Trophoblast cell (in vitro differentiated cells and primary cell): ENCODE results near the gene TMC3.
"Not testable (repeated sequence)": the region's sequence is repeated elsewhere in the genome, so short reads cannot be mapped to it uniquely, and the experiment has no call there.

Experiments
- DNase-seq, 2 donors: peaks; one replicate each; pipeline ENCODE4 v3.0.0-alpha.2; 2016
- H2AFZ ChIP-seq: 2 replicates; pipeline ENCODE4 v1.6.1; 2013; ENCODE audit warnings: low read length, moderate library complexity, mild to moderate bottlenecking; ENCODE audit not compliant: insufficient read depth, poor library complexity
- H2AK5ac ChIP-seq: 2 replicates; pipeline ENCODE4 v1.6.1; 2013; ENCODE audit warnings: mild to moderate bottlenecking, low read length
- H2BK120ac ChIP-seq: 2 replicates; pipeline ENCODE4 v1.6.1; 2013; ENCODE audit warnings: low read length, mild to moderate bottlenecking, moderate library complexity; ENCODE audit not compliant: insufficient read depth, poor library complexity
- H2BK12ac ChIP-seq: 2 replicates; pipeline ENCODE4 v1.6.1; 2013; ENCODE audit warnings: mild to moderate bottlenecking, low read length, moderate library complexity
- H2BK5ac ChIP-seq: 2 replicates; pipeline ENCODE4 v1.6.1; 2013; ENCODE audit warnings: low read length, low read depth, moderate library complexity, mild to moderate bottlenecking; ENCODE audit not compliant: poor library complexity
- H3K14ac ChIP-seq: 2 replicates; pipeline ENCODE4 v1.6.1; 2013; ENCODE audit warnings: mild to moderate bottlenecking, low read length
- H3K18ac ChIP-seq: 2 replicates; pipeline ENCODE4 v1.6.1; 2013; ENCODE audit warnings: mild to moderate bottlenecking, low read length
- H3K23ac ChIP-seq: 2 replicates; pipeline ENCODE4 v1.6.1; 2013; ENCODE audit warnings: low read length
- H3K27ac ChIP-seq: 2 replicates; pipeline ENCODE4 v1.5.1; 2013; ENCODE audit warnings: low read depth, mild to moderate bottlenecking, inconsistent platforms, low read length, moderate library complexity
- H3K27me3 ChIP-seq: 2 replicates; pipeline ENCODE4 v1.6.1; 2013; ENCODE audit warnings: inconsistent platforms, mild to moderate bottlenecking, low read length, moderate library complexity; ENCODE audit not compliant: insufficient read depth
- H3K36me3 ChIP-seq, 2 experiments: 1 replicate in 1 of 2; 2 replicates in 1 of 2; pipeline ENCODE4 v1.6.1; 2013; ENCODE audit warnings: low read length in 2 of 2, mild to moderate bottlenecking in 2 of 2, moderate library complexity in 1 of 2; ENCODE audit not compliant: insufficient read depth in 2 of 2, control insufficient read depth in 1 of 2
- H3K4ac ChIP-seq: 2 replicates; pipeline ENCODE4 v1.6.1; 2013; ENCODE audit warnings: low read depth, mild to moderate bottlenecking, low read length, moderate library complexity
- H3K4me1 ChIP-seq, 2 experiments: 1 replicate in 1 of 2; 2 replicates in 1 of 2; pipeline ENCODE4 v1.6.1; 2013; ENCODE audit warnings: low read length in 2 of 2, mild to moderate bottlenecking in 2 of 2, moderate library complexity in 1 of 2; ENCODE audit not compliant: insufficient read depth in 2 of 2, control insufficient read depth in 1 of 2
- H3K4me2 ChIP-seq: 2 replicates; pipeline ENCODE4 v1.6.1; 2013; ENCODE audit warnings: inconsistent platforms, mild to moderate bottlenecking, low read length, moderate library complexity
- H3K4me3 ChIP-seq: 2 replicates; pipeline ENCODE4 v1.5.1; 2013; ENCODE audit warnings: mild to moderate bottlenecking, low read depth, low read length, inconsistent platforms
- H3K79me1 ChIP-seq: one replicate; pipeline ENCODE4 v1.6.1; 2013; ENCODE audit warnings: low read length
- H3K79me2 ChIP-seq: 2 replicates; pipeline ENCODE4 v1.6.1; 2013; ENCODE audit warnings: low read length, mild to moderate bottlenecking; ENCODE audit not compliant: control insufficient read depth, insufficient read depth, poor library complexity
- H3K9ac ChIP-seq: 2 replicates; pipeline ENCODE4 v1.6.1; 2013; ENCODE audit warnings: mild to moderate bottlenecking, low read length
- H3K9me3 ChIP-seq: 2 replicates; pipeline ENCODE4 v1.6.1; 2013; ENCODE audit warnings: low read depth, mild to moderate bottlenecking, control low read depth, inconsistent platforms, low read length; ENCODE audit not compliant: insufficient read depth
- H4K12ac ChIP-seq: 2 replicates; pipeline ENCODE4 v1.6.1; 2013; ENCODE audit warnings: low read depth, mild to moderate bottlenecking, low read length, moderate library complexity
- H4K8ac ChIP-seq: 2 replicates; pipeline ENCODE4 v1.6.1; 2013; ENCODE audit warnings: low read depth, mild to moderate bottlenecking, low read length, moderate library complexity
- H4K91ac ChIP-seq: one replicate; pipeline ENCODE4 v1.6.1; 2013; ENCODE audit warnings: low read depth, mild to moderate bottlenecking, low read length, moderate library complexity
- WGBS: extraction: QIAGEN DNeasy Blood & Tissue Kit; methylation state at CpG from one replicate; pipeline ENCODE4 v1.1.7; 2013; ENCODE audit warnings: missing lambda C conversion rate; ENCODE audit not compliant: insufficient read length, insufficient coverage; ENCODE audit errors: extremely low coverage; 5-methylcytosine and 5-hydroxymethylcytosine counted together

The TMC3 gene

GRCh38 chr15:81418444-81418843 lies 44.4 kb upstream of the TMC3 start:
- H2AFZ ChIP-seq: no peak overlapping the region
- H2BK12ac ChIP-seq: no peak overlapping the region
- H2BK5ac ChIP-seq: no peak overlapping the region
- H3K14ac ChIP-seq: no peak overlapping the region
- no peaks in the 10 kb centered on the region for H3K79me2 ChIP-seq
- no peaks in the 10 kb centered on the region for H3K27me3 ChIP-seq
- H3K9me3 ChIP-seq: peaks cover 4% of the 10 kb centered on the region
- DNase-seq: no peak
- no peaks in the 10 kb centered on the region for H3K79me1 ChIP-seq
- H3K9ac ChIP-seq: no peak overlapping the region
- WGBS: no CpG with 5 or more reads among the region's 7 CpGs
- no peak overlapping the region for H2AK5ac ChIP-seq
- no peak overlapping the region for H4K12ac ChIP-seq
- H3K18ac ChIP-seq: no peak overlapping the region
- H4K8ac ChIP-seq: no peak overlapping the region
- H4K91ac ChIP-seq: no peak overlapping the region
- no peaks in the 10 kb centered on the region for H3K4me1 ChIP-seq
- H3K23ac ChIP-seq: no peak overlapping the region
- no peak overlapping the region for H3K4me2 ChIP-seq
- no peak overlapping the region for H3K4ac ChIP-seq
- no peak overlapping the region for H3K27ac ChIP-seq
- H2BK120ac ChIP-seq: no peak overlapping the region
- H3K4me3 ChIP-seq: no peak overlapping the region
- H3K36me3 ChIP-seq: no peaks in the 10 kb centered on the region

GRCh38 chr15:81414274-81414968 lies 40.4 kb upstream of the TMC3 start:
- no CpG with 5 or more reads among the region's 12 CpGs for WGBS
- H3K79me1 ChIP-seq, H3K4me3 ChIP-seq, H3K9ac ChIP-seq, H3K4ac ChIP-seq, H3K79me2 ChIP-seq, H3K27ac ChIP-seq, H3K36me3 ChIP-seq, DNase-seq, H4K8ac ChIP-seq, H3K14ac ChIP-seq, H2AFZ ChIP-seq, H2BK12ac ChIP-seq, H3K4me1 ChIP-seq, H2AK5ac ChIP-seq, H3K23ac ChIP-seq, H4K12ac ChIP-seq, H4K91ac ChIP-seq, H3K9me3 ChIP-seq, H2BK5ac ChIP-seq, H3K18ac ChIP-seq, H2BK120ac ChIP-seq, H3K4me2 ChIP-seq, H3K27me3 ChIP-seq: not testable (repeated sequence)

GRCh38 chr15:81413851-81414250 lies 39.8 kb upstream of the TMC3 start:
- Histone ChIP-seq H3K9ac (no peak overlapping the region), H2AFZ (no peak overlapping the region), H3K4ac (no peak overlapping the region), H3K4me3 (no peak overlapping the region), H2BK12ac (no peak overlapping the region), H3K79me2 (no peaks in the 10 kb centered on the region), H3K9me3 (peaks cover 4% of the 10 kb centered on the region), H4K12ac (no peak overlapping the region), H3K14ac (no peak overlapping the region), H3K79me1 (no peaks in the 10 kb centered on the region), H3K27ac (no peak overlapping the region), H2AK5ac (no peak overlapping the region), H3K23ac (no peak overlapping the region), H3K4me1 (no peaks in the 10 kb centered on the region), H2BK5ac (no peak overlapping the region), H3K18ac (no peak overlapping the region), H3K27me3 (no peaks in the 10 kb centered on the region), H3K4me2 (no peak overlapping the region), H4K8ac (no peak overlapping the region), H2BK120ac (no peak overlapping the region), H3K36me3 (no peaks in the 10 kb centered on the region), H4K91ac (no peak overlapping the region)
- no peak for DNase-seq
- no CpG with 5 or more reads among the region's 32 CpGs for WGBS

GRCh38 chr15:81411969-81412633 lies 38.1 kb upstream of the TMC3 start:
- Histone ChIP-seq H2AFZ (no peak overlapping the region), H3K4me1 (no peaks in the 10 kb centered on the region), H3K79me2 (no peaks in the 10 kb centered on the region), H3K18ac (no peak overlapping the region), H2AK5ac (no peak overlapping the region), H2BK12ac (no peak overlapping the region), H3K27me3 (no peaks in the 10 kb centered on the region), H3K27ac (no peak overlapping the region), H3K9me3 (peaks cover 4% of the 10 kb centered on the region), H2BK120ac (no peak overlapping the region), H3K14ac (no peak overlapping the region), H4K91ac (no peak overlapping the region), H3K23ac (no peak overlapping the region), H3K4ac (no peak overlapping the region), H3K79me1 (no peaks in the 10 kb centered on the region), H4K8ac (no peak overlapping the region), H3K9ac (no peak overlapping the region), H3K4me3 (no peak overlapping the region), H2BK5ac (no peak overlapping the region), H3K4me2 (no peak overlapping the region), H3K36me3 (no peaks in the 10 kb centered on the region), H4K12ac (no peak overlapping the region)
- no CpG with 5 or more reads among the region's 5 CpGs for WGBS
- DNase-seq: no peak
